Right lobe of liver (tissue), 4 donors: ENCODE data around the gene CTDSPL2.
"Not testable (repeated sequence)": the region's sequence is repeated elsewhere in the genome, so short reads cannot be mapped to it uniquely, and the experiment has no call there.

Experiments used
- POLR2A ChIP-seq: fragments of 450-650 bp; IDR thresholded peaks from one replicate; pipeline ENCODE4 v1.6.1; 2017; ENCODE audit warnings: antibody characterized with exemption, mild to moderate bottlenecking
- TF ChIP-seq, protein P1 (sequence below), 4 donors: fragments of 200-600 bp in 3 of 4; fragments of 450-650 bp in 1 of 4; IDR thresholded peaks; one replicate each; pipeline versions ENCODE4 v1.5.1 to v1.8.0; 2016 to 2022; ENCODE audit warnings: antibody characterized with exemption in 4 of 4, mild to moderate bottlenecking in 2 of 4
- donor health status: DM: no; HTN: no; CAD: no.
- donor health status: DM: no; HTN: no; CAD: no.
- donor health status: DM: no; HTN: yes; CAD: no.

DNA sequence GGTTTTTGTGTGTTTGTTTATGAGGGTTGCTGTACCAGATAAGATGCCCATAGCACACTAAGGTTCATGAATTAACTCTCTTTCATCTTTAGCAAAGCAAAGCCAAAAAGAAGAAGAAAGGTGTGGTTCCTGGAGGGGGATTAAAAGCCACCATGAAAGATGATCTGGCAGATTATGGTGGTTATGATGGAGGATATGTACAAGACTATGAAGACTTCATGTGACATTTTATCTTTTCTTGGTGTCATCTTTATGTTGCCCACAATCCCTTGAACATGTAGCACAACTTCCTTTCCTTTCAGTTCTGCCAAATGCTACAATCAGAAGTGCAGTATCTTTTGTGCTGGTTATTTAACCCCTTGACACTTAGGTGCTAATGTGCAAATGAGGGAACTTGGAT, 133.5 kb downstream of the CTDSPL2 start:
- TF ChIP-seq POLR2A = not testable (repeated sequence)
- TF ChIP-seq, protein P1, sequence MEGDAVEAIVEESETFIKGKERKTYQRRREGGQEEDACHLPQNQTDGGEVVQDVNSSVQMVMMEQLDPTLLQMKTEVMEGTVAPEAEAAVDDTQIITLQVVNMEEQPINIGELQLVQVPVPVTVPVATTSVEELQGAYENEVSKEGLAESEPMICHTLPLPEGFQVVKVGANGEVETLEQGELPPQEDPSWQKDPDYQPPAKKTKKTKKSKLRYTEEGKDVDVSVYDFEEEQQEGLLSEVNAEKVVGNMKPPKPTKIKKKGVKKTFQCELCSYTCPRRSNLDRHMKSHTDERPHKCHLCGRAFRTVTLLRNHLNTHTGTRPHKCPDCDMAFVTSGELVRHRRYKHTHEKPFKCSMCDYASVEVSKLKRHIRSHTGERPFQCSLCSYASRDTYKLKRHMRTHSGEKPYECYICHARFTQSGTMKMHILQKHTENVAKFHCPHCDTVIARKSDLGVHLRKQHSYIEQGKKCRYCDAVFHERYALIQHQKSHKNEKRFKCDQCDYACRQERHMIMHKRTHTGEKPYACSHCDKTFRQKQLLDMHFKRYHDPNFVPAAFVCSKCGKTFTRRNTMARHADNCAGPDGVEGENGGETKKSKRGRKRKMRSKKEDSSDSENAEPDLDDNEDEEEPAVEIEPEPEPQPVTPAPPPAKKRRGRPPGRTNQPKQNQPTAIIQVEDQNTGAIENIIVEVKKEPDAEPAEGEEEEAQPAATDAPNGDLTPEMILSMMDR (IDR thresholded peaks at IDR 0.05) = not testable (repeated sequence)
